Fibroblast of lung (primary cell): Measurements from ENCODE around the gene PREP.

ENCODE experiments used
- CTCF ChIP-seq, 2 donors: IDR thresholded peaks in 1 of 2; conservative IDR thresholded peaks in 1 of 2; 1 replicate in 1 of 2; 2 replicates in 1 of 2; pipeline ENCODE4 v1.5.1; 2011 to 2012; ENCODE audit warnings: low read length in 2 of 2, control low read depth in 1 of 2, inconsistent platforms in 1 of 2, low read depth in 1 of 2, mild to moderate bottlenecking in 1 of 2
- EZH2 ChIP-seq: IDR thresholded peaks from 2 replicates; pipeline ENCODE4 v1.5.1; 2012; ENCODE audit warnings: low read length, control low read depth, mild to moderate bottlenecking; ENCODE audit errors: missing control alignments

DNA sequence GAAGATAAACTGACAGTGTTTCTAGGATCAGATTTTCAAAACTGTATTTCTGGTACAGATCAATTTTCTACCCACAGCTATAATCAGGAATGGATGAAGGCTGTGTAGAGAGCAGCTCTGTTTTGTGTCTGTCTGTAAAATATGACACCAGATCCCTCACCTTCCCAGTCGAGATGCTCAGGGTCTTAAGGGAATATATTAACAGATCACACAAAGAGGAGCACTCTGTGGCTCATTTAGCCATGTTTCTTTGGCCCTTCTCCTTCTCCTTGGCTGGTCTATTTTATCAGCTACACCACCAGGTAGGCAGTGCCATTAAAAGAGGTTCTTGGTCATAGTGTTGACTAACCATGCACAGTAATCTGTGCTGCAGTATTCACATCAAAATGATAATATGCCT lies 82.6 kb downstream of the PREP start:
- TF ChIP-seq CTCF (conservative IDR thresholded peaks at IDR 0.05 in 1 of 2, IDR thresholded peaks at IDR 0.05 in 1 of 2; ENCODE audit: low read depth in 1 of 2, low read length in 2 of 2) (no peak), EZH2 (no peak)
